ENCODE data around the gene EPPIN. TPM values are rescaled to one million over a fixed set of nuclear protein-coding genes. Genes with fewer than 3 reads are reported as not detected.

The EPPIN gene
- total RNA-seq, result not detected in 2 replicates

DNA sequence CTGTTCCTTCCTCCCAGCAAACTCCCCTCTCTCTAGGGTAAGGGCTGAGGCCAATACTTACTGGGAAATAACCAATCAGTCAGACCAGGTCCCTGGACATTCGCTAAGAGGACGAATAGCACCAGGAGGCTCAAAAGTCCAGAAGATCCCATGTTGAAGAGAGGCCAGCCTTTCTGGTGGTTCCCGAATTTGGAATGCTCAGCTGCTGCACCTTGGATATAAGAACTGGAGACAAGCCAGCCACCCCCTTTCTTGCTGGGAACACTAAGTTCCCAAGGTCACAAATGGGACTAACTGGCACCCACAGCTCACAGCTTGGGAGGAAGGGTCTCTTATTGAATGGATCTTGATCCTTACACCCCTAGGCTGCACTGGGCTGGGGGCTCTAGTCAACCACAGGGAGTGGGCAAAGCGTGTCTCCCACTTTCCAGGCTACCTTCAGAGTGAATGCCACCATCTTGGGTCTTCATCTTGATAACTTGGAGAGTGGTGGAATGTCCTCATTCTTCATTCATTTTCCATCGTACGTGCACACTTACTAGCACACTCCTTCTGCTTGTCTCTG, at the start of gene EPPIN:
Gene EPPIN (minus strand): TSS at position 196 of the 565 bp plus-strand sequence. CDS start 44 bp downstream, at position 152.

DNA sequence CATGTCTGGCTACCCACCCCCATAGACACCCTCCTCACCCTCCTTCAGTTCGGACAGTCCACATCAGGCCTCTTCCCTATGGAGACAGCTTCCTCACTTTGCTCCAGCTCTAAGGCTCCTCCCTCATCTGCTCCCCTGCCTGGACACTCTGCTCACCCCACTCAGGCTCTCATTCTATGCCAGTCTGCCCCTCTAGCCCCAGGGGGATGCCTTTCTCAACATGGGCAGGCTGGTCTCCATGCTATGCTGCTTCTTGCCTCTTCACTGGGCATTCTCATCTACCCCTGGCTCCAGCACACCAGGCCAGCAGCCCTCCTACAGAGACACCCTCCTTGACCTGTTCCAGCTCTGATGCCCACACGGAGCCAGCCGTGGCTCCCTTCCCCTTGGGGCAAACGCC, 32.0 kb upstream of the EPPIN start, which contains the start of gene WFDC8:
Gene WFDC8 (minus strand): TSS at position 101 of the 400 bp plus-strand sequence. CDS start 37 bp downstream, at position 64.

DNA sequence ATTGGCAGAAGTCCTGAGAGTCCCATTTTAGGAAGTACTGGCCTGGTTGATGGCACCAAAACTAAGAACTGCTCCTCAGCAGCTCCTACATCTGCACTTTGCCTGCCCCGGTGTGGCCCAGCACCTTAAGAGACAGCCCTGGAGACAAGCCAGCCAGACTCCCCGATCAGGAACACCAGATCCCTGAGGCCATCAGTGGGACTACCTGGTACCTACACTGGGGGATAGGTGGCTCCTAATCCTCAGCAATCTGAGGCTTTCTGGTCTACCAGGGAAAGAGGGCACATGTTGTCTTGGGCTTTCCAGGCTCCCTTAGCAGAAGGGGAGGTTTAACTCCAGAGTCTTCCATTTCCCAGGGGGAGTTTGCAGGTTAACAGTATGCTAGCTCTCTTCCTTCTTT, 7.8 kb downstream of the EPPIN start, which contains the start of gene WFDC6:
Gene WFDC6 (minus strand): TSS at position 101 of the 400 bp plus-strand sequence. CDS start 75 bp downstream, at position 26.

DNA sequence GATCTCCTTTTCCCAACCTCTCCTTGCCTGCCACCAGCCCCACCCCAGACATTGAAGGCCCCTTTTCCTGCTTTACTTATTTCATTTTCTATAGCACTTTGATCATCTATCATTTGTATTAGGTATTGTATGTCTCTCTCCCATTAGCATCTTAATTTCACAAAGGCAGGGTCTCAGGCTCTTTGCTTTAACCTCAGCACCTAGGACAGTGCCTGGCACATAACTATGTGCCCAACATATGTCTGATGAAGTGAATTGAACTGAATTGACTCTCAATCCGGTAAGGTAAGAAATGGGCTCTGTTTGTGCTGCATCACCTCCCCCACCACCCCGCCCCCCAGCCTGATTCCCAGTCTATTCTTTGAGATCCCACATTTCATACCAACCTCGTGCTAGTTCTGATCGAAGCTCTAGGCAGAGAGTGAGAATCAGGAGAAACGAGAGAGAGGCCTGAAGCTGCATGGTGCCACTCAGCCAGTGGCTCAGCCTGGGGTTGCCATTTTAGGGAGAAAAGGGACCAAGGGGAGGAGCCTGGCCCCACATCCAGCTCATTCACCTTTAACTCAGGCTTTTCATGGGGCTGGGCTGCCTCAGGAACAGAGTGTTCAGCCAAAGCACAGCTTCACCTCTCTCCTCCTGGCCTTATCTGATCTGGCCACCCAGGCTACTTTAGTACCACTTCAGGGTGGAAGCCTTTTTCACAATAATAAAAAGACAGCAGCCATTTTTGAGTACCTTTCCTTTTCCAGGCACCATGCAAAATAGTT, 31.9 kb downstream of the EPPIN start, which contains the start of gene SPINT3:
Gene SPINT3 (minus strand): TSS at position 476 of the 767 bp plus-strand sequence. CDS start 14 bp downstream, at position 462.

Other genes starting within 250 kb of the EPPIN start
- gene RBPJL, start 240.6 kb downstream of the EPPIN start, total RNA-seq, result not detected in 2 replicates
- 0.11 TPM in 1 of 2 replicates, not detected in the other for gene MATN4, start 239.1 kb downstream of the EPPIN start, total RNA-seq
- gene SDC4, start 199.0 kb downstream of the EPPIN start, total RNA-seq, result 129 and 156 TPM in 2 replicates
- gene SYS1, start 184.2 kb downstream of the EPPIN start, total RNA-seq, result 18.5 and 19.4 TPM in 2 replicates
- not detected in 2 replicates for gene TP53TG5, start 169.1 kb downstream of the EPPIN start, total RNA-seq
- gene DBNDD2, start 139.1 kb downstream of the EPPIN start, total RNA-seq, result 3.4 and 9.6 TPM in 2 replicates
- gene PIGT, start 131.3 kb downstream of the EPPIN start, total RNA-seq, result 16.7 and 21.1 TPM in 2 replicates
- not detected in 2 replicates for gene WFDC2, start 77.6 kb downstream of the EPPIN start, total RNA-seq
- not detected in 2 replicates for gene SPINT3, start 31.8 kb downstream of the EPPIN start, total RNA-seq
- gene WFDC6, start 7.9 kb downstream of the EPPIN start, total RNA-seq, result not detected in 2 replicates
- gene WFDC8, start 31.9 kb upstream of the EPPIN start, total RNA-seq, result not detected in 2 replicates
- gene WFDC10A, start 82.3 kb upstream of the EPPIN start, total RNA-seq, result not detected in 2 replicates
- not detected in 2 replicates for gene WFDC9, start 83.9 kb upstream of the EPPIN start, total RNA-seq
- gene WFDC11, start 122.8 kb upstream of the EPPIN start, total RNA-seq, result not detected in 2 replicates
- gene WFDC13, start 154.6 kb upstream of the EPPIN start, total RNA-seq, result not detected in 2 replicates
- gene WFDC10B, start 157.6 kb upstream of the EPPIN start, total RNA-seq, result not detected in 2 replicates
- not detected in 2 replicates for gene SPINT4, start 174.9 kb upstream of the EPPIN start, total RNA-seq
- gene WFDC3, start 244.5 kb upstream of the EPPIN start, total RNA-seq, result 0.44 and 0.50 TPM in 2 replicates
- 18.5 and 27.4 TPM in 2 replicates for gene DNTTIP1, start 244.6 kb upstream of the EPPIN start, total RNA-seq